ENCODE results near the gene GDI2. TPM values are rescaled to one million over a fixed set of nuclear protein-coding genes. Genes with fewer than 3 reads are reported as not detected.

The GDI2 gene
- polyA plus RNA-seq (2013): 300 TPM

DNA sequence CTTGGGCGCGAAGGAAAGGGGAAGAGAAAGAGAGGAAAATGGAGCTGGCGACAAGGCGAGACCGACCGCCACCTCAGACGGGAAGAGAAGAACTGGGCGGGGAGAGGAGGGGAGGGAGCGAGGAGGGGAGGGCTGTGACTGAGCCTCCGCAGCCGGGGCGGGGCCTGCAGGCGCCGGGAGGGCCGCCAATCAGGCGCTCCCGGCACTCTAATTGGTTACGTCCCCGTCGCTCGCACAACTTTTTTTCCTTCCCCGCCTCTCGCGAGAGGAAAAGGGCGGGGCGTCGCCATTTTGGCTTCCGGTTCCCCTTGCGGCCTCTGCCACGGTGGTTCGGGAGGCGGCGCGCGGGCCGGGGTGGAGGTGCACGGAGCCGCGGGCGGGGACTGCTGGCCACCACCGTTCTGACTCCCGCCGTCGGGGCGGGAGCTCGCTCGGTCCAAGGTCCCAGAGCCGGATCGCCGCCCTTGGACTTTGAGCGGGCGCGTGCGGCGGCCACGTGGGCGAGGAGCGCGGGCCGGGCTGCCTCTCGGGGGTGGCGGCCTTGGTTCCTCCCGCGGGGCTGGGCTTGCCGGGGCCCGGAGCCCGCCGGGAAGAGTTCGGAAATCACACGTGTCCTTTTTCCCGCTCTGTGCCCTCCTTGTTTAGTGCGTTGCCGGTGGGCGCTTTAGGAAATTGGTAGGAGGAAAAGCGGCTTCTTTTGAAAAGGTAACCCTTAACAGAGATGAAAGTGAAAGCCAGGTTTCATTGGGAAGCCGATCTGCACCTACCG is at the start of gene GDI2:
TSS of gene GDI2 (minus strand) at position 94 of the 769 bp plus-strand sequence. CDS start 176 bp downstream, outside the sequence.
- Histone ChIP-seq H3K9me3 (ENCODE audit: control extremely low read depth in 1 of 5, control insufficient read depth in 4 of 5, insufficient read depth in 2 of 5, low read depth in 1 of 5, low read length in 4 of 5) (no peaks in the 10 kb centered on the region), H3K27ac (ENCODE audit: insufficient read depth in 1 of 2, low read depth in 1 of 2, low read length in 2 of 2, poor library complexity in 1 of 2, severe bottlenecking in 2 of 2) (peak within 1 kb of the TSS; percentile 89 to 96), H3K4me3 (ENCODE audit: control insufficient read depth in 1 of 7, extremely low read depth in 1 of 7, insufficient read depth in 4 of 7, low read depth in 2 of 7, low read length in 6 of 7) (peak within 1 kb of the TSS; percentile 85 to 97 (median 95)), H3K4me1 (ENCODE audit: control extremely low read depth in 1 of 4, control insufficient read depth in 4 of 4, insufficient read depth in 4 of 4, low read length in 3 of 4) (peaks cover 33 to 56% (median 42%) of the 10 kb centered on the region in 4 experiments), H3K27me3 (replicated peaks in 2 of 5; ENCODE audit: control insufficient read depth in 4 of 5, insufficient read depth in 5 of 5, low read length in 4 of 5) (no peaks in the 10 kb centered on the region), H3K36me3 (ENCODE audit: control insufficient read depth in 4 of 4, insufficient read depth in 4 of 4, low read length in 3 of 4) (no peaks in the 10 kb centered on the region)
- peak; percentile 96 to 98 (median 98) for DNase-seq
- ChIA-PET POLR2A (interaction anchor here (0.6 to 1.0 kb wide), 7 partner anchors 15 to 278 kb away, joined by 3 to 5 read pairs (median 3); partner anchors contain the start of gene TASOR2), CTCF (interaction anchor here (1.0 to 1.6 kb wide), 2 partner anchors 9 to 61 kb away, joined by 4 to 5 read pairs; no protein-coding TSS in a partner anchor)
- WGBS (ENCODE audit: insufficient coverage): under 1% methylated on average over 67 of the region's 77 CpGs

GRCh38 chr10:5862360-5862961 is 49.2 kb upstream of the GDI2 start:
- H3K27me3 ChIP-seq (replicated peaks in 2 of 5; ENCODE audit: control insufficient read depth in 4 of 5, insufficient read depth in 5 of 5, low read length in 4 of 5): no peaks in the 10 kb centered on the region
- no peaks in the 10 kb centered on the region for H3K36me3 ChIP-seq (ENCODE audit: control insufficient read depth in 4 of 4, insufficient read depth in 4 of 4, low read length in 3 of 4)
- H3K27ac ChIP-seq (ENCODE audit: insufficient read depth in 1 of 2, low read depth in 1 of 2, low read length in 2 of 2, poor library complexity in 1 of 2, severe bottlenecking in 2 of 2): no peak overlapping the region
- H3K4me3 ChIP-seq (ENCODE audit: control insufficient read depth in 1 of 7, extremely low read depth in 1 of 7, insufficient read depth in 4 of 7, low read depth in 2 of 7, low read length in 6 of 7): no peak overlapping the region
- ChIA-PET POLR2A (no interaction called here), CTCF (interaction anchor here (0.9 kb wide), 2 partner anchors 26 to 154 kb away, joined by 3 read pairs; no protein-coding TSS in a partner anchor)
- no peaks in the 10 kb centered on the region for H3K9me3 ChIP-seq (ENCODE audit: control extremely low read depth in 1 of 5, control insufficient read depth in 4 of 5, insufficient read depth in 2 of 5, low read depth in 1 of 5, low read length in 4 of 5)
- WGBS (ENCODE audit: insufficient coverage): 100% methylated on average over 7 of the region's 7 CpGs
- DNase-seq: no peak
- peaks cover 0 to 10% (median 4%) of the 10 kb centered on the region in 4 experiments for H3K4me1 ChIP-seq (ENCODE audit: control extremely low read depth in 1 of 4, control insufficient read depth in 4 of 4, insufficient read depth in 4 of 4, low read length in 3 of 4)

DNA sequence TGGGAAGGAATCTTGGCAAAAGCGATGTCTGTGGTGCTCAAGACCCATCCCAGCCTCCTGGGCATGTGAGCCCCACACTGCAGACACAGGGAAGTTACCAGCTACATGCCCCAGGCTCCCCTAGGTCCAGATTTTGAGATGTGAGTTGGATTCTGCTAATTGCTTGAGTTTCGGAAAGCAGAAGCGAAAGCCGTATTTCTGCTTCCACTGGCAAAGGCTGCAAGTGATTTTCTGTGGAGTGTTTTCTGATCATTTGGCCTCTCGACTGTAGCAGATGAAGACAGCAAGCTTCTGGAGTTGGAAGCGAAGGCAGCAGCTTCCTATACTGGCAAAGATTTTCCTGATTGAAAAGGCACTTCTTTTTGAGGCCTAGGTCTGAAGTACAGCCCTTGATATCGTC is 46.8 kb upstream of the GDI2 start:
- CTCF ChIA-PET: interaction anchor here (1.9 to 2.8 kb wide), 2 partner anchors 9 to 13 kb away, joined by 4 to 12 read pairs; no protein-coding TSS in a partner anchor

DNA sequence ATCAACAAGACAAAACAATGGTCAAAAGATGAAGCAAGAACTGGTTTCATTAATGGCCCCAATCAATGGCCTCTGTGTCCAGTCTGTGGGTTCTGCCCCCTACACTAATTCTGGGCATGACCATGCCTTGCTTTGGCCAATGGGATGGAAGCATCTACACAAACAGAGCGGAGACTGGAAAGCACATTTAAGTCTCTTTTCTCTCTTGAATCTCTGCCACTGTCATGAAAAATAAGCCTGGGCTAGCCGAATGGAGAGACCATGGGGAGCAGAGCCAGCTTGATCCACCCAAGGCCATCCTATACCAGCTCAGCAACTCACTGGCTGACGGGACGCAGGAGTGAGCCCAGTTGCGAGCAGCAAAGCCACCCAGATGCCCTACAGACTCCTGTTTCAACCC is 45.6 kb upstream of the GDI2 start:
- CTCF ChIA-PET: interaction anchor here (0.5 to 2.8 kb wide), 3 partner anchors 10 to 16 kb away, joined by 3 to 12 read pairs (median 4); no protein-coding TSS in a partner anchor
- Histone ChIP-seq H3K4me1 (ENCODE audit: control extremely low read depth in 1 of 4, control insufficient read depth in 4 of 4, insufficient read depth in 4 of 4, low read length in 3 of 4) (no peaks in the 10 kb centered on the region), H3K36me3 (ENCODE audit: control insufficient read depth in 4 of 4, insufficient read depth in 4 of 4, low read length in 3 of 4) (no peaks in the 10 kb centered on the region), H3K27me3 (replicated peaks in 2 of 5; ENCODE audit: control insufficient read depth in 4 of 5, insufficient read depth in 5 of 5, low read length in 4 of 5) (no peaks in the 10 kb centered on the region), H3K4me3 (ENCODE audit: control insufficient read depth in 1 of 7, extremely low read depth in 1 of 7, insufficient read depth in 4 of 7, low read depth in 2 of 7, low read length in 6 of 7) (no peak overlapping the region), H3K27ac (ENCODE audit: insufficient read depth in 1 of 2, low read depth in 1 of 2, low read length in 2 of 2, poor library complexity in 1 of 2, severe bottlenecking in 2 of 2) (no peak overlapping the region), H3K9me3 (ENCODE audit: control extremely low read depth in 1 of 5, control insufficient read depth in 4 of 5, insufficient read depth in 2 of 5, low read depth in 1 of 5, low read length in 4 of 5) (no peaks in the 10 kb centered on the region)
- DNase-seq: no peak
- WGBS (ENCODE audit: insufficient coverage): 100% methylated on average over 2 of the region's 5 CpGs
- POLR2A ChIA-PET: no interaction called here

More for the DNA sequence above, 46.8 kb upstream of the GDI2 start:
- 97% methylated on average over 6 of the region's 7 CpGs for WGBS (ENCODE audit: insufficient coverage)
- Histone ChIP-seq H3K27me3 (replicated peaks in 2 of 5; ENCODE audit: control insufficient read depth in 4 of 5, insufficient read depth in 5 of 5, low read length in 4 of 5) (no peaks in the 10 kb centered on the region), H3K36me3 (ENCODE audit: control insufficient read depth in 4 of 4, insufficient read depth in 4 of 4, low read length in 3 of 4) (no peaks in the 10 kb centered on the region), H3K4me1 (ENCODE audit: control extremely low read depth in 1 of 4, control insufficient read depth in 4 of 4, insufficient read depth in 4 of 4, low read length in 3 of 4) (no peaks in the 10 kb centered on the region), H3K9me3 (ENCODE audit: control extremely low read depth in 1 of 5, control insufficient read depth in 4 of 5, insufficient read depth in 2 of 5, low read depth in 1 of 5, low read length in 4 of 5) (no peaks in the 10 kb centered on the region), H3K27ac (ENCODE audit: insufficient read depth in 1 of 2, low read depth in 1 of 2, low read length in 2 of 2, poor library complexity in 1 of 2, severe bottlenecking in 2 of 2) (no peak overlapping the region), H3K4me3 (ENCODE audit: control insufficient read depth in 1 of 7, extremely low read depth in 1 of 7, insufficient read depth in 4 of 7, low read depth in 2 of 7, low read length in 6 of 7) (no peak overlapping the region)
- POLR2A ChIA-PET: no interaction called here
- no peak for DNase-seq

DNA sequence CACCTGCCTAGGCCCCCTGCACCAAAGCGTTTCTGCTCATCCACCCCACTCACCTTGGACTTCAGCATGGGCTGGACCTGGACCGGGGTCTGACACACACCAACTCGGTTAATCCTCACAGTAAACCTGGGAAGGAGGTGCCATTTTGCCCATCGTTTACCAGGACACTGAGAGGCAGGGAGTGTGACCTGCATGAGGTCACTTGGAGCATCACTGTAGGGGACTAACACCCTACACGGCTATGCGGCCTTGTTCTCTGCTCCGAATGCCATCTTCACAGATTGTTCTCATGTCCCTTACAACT is 43.4 kb upstream of the GDI2 start:
- CTCF ChIA-PET: no interaction called here

DNA sequence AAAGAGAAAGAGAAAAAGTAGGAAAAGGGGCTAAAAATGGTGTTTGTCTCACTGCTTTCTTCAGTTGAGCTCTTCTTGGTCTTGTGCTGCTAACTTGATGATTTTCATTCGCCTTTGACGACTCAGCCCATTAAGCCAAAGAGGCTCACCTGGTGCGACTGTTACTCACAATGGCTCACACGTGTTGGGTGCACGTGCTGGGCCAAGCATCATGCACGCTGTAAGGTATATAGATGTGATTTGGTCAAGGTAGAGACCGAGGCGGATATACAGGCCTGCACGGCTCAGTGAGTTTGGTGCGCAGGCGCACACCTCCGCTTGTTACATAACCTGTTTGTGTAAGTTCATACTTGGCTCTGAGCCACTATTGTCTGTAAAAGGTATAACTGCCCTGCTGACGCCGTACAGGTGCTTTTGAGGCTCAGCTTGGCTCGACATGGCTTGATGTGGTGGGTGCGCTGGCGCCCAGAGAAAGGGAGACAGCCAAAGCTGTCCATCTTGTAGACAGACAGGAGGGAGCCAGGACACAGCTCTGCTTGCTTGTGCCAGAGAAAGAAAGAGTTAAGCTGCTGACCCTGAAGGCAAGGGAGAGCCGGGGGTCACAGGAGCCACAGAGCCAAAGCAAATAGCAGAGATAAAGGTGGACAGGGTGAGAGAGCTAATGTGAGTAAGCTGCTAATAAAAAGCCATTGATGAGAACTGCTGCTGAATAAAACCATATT is 42.9 kb upstream of the GDI2 start:
- H3K36me3 ChIP-seq (ENCODE audit: control insufficient read depth in 4 of 4, insufficient read depth in 4 of 4, low read length in 3 of 4): no peaks in the 10 kb centered on the region
- H3K4me1 ChIP-seq (ENCODE audit: control extremely low read depth in 1 of 4, control insufficient read depth in 4 of 4, insufficient read depth in 4 of 4, low read length in 3 of 4): no peaks in the 10 kb centered on the region
- 100% methylated on average over 17 of the region's 18 CpGs for WGBS (ENCODE audit: insufficient coverage)
- ChIA-PET POLR2A (no interaction called here), CTCF (no interaction called here)
- no peaks in the 10 kb centered on the region for H3K27me3 ChIP-seq (replicated peaks in 2 of 5; ENCODE audit: control insufficient read depth in 4 of 5, insufficient read depth in 5 of 5, low read length in 4 of 5)
- no peak overlapping the region for H3K4me3 ChIP-seq (ENCODE audit: control insufficient read depth in 1 of 7, extremely low read depth in 1 of 7, insufficient read depth in 4 of 7, low read depth in 2 of 7, low read length in 6 of 7)
- no peaks in the 10 kb centered on the region for H3K9me3 ChIP-seq (ENCODE audit: control extremely low read depth in 1 of 5, control insufficient read depth in 4 of 5, insufficient read depth in 2 of 5, low read depth in 1 of 5, low read length in 4 of 5)
- no peak for DNase-seq
- no peak overlapping the region for H3K27ac ChIP-seq (ENCODE audit: insufficient read depth in 1 of 2, low read depth in 1 of 2, low read length in 2 of 2, poor library complexity in 1 of 2, severe bottlenecking in 2 of 2)

More for the DNA sequence above, 43.4 kb upstream of the GDI2 start:
- Histone ChIP-seq H3K36me3 (ENCODE audit: control insufficient read depth in 4 of 4, insufficient read depth in 4 of 4, low read length in 3 of 4) (no peaks in the 10 kb centered on the region), H3K4me3 (ENCODE audit: control insufficient read depth in 1 of 7, extremely low read depth in 1 of 7, insufficient read depth in 4 of 7, low read depth in 2 of 7, low read length in 6 of 7) (no peak overlapping the region), H3K27ac (ENCODE audit: insufficient read depth in 1 of 2, low read depth in 1 of 2, low read length in 2 of 2, poor library complexity in 1 of 2, severe bottlenecking in 2 of 2) (no peak overlapping the region), H3K27me3 (replicated peaks in 2 of 5; ENCODE audit: control insufficient read depth in 4 of 5, insufficient read depth in 5 of 5, low read length in 4 of 5) (no peaks in the 10 kb centered on the region), H3K9me3 (ENCODE audit: control extremely low read depth in 1 of 5, control insufficient read depth in 4 of 5, insufficient read depth in 2 of 5, low read depth in 1 of 5, low read length in 4 of 5) (no peaks in the 10 kb centered on the region), H3K4me1 (ENCODE audit: control extremely low read depth in 1 of 4, control insufficient read depth in 4 of 4, insufficient read depth in 4 of 4, low read length in 3 of 4) (no peaks in the 10 kb centered on the region)
- DNase-seq: no peak
- 88% methylated on average over 6 of the region's 7 CpGs for WGBS (ENCODE audit: insufficient coverage)
- POLR2A ChIA-PET: no interaction called here
